IPS-15b (cell line): ENCODE data around the gene ZNF605.
"Not testable (repeated sequence)": the region's sequence is repeated elsewhere in the genome, so short reads cannot be mapped to it uniquely, and the experiment has no call there.

Experiments
- H3K27me3 ChIP-seq: one replicate; pipeline ENCODE4 v1.6.1; 2013; ENCODE audit warnings: low read length; ENCODE audit not compliant: control insufficient read depth, insufficient read depth
- H3K36me3 ChIP-seq: one replicate; pipeline ENCODE4 v1.6.1; 2013; ENCODE audit warnings: low read length; ENCODE audit not compliant: control insufficient read depth, insufficient read depth
- H3K4me1 ChIP-seq: one replicate; pipeline ENCODE4 v1.6.1; 2013; ENCODE audit warnings: mild to moderate bottlenecking, low read length; ENCODE audit not compliant: control insufficient read depth, insufficient read depth
- H3K4me3 ChIP-seq: one replicate; pipeline ENCODE4 v1.5.1; 2013; ENCODE audit warnings: low read depth, low read length
- H3K9ac ChIP-seq: one replicate; pipeline ENCODE4 v1.6.1; 2013; ENCODE audit warnings: low read depth, mild to moderate bottlenecking, low read length
- H3K9me3 ChIP-seq: one replicate; pipeline ENCODE4 v1.6.1; 2013; ENCODE audit warnings: mild to moderate bottlenecking, low read length; ENCODE audit not compliant: control insufficient read depth, insufficient read depth

ZNF605 gene

DNA sequence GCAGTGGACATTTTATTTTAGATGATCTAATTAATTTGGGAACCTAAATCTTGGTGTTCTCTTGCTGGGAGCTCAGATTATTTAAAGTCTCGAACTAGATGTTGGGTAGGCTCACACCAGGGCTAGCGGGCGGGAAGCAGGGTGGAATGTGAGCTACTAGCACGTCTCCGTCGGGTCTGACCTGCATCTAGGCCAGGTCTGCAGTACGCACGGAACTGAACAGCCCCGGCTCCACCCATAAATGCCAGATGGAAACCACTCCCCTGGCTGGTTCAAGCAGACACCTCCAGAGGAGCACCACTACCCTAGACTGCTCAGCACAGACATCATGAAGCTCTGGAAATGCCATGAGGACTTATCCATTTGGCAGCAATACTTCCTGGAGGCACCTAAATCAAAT is 10.3 kb downstream of the ZNF605 start:
- peaks cover 22% of the 10 kb centered on the region for H3K36me3 ChIP-seq
- H3K9ac ChIP-seq, result no peak overlapping the region
- H3K9me3 ChIP-seq, result peaks cover 24% of the 10 kb centered on the region
- no peaks in the 10 kb centered on the region for H3K4me1 ChIP-seq
- no peak overlapping the region for H3K4me3 ChIP-seq
- no peaks in the 10 kb centered on the region for H3K27me3 ChIP-seq

DNA sequence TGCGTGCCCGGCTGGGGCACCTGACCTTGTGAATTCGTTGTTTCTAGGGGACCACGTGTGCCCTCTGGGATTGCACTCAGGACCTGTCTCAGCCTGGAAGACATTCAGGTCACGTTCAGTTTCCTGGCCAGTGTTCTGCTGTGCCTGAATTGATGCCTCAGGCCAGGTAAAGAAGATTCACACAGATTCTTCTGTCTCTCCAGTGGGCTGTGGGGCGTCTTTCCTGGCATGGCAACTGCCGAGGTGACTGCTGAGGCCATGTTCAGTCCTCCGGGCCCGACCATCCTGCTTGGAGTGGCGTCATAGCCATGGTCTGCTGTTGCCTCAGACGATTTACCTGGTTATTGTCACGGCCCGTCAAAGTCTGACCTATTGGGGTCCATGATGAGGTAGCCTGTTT is 13.5 kb downstream of the ZNF605 start:
- Histone ChIP-seq H3K36me3 (peaks cover 24% of the 10 kb centered on the region), H3K9ac (no peak overlapping the region), H3K4me3 (no peak overlapping the region), H3K4me1 (no peaks in the 10 kb centered on the region), H3K27me3 (no peaks in the 10 kb centered on the region), H3K9me3 (peaks cover 12% of the 10 kb centered on the region)

DNA sequence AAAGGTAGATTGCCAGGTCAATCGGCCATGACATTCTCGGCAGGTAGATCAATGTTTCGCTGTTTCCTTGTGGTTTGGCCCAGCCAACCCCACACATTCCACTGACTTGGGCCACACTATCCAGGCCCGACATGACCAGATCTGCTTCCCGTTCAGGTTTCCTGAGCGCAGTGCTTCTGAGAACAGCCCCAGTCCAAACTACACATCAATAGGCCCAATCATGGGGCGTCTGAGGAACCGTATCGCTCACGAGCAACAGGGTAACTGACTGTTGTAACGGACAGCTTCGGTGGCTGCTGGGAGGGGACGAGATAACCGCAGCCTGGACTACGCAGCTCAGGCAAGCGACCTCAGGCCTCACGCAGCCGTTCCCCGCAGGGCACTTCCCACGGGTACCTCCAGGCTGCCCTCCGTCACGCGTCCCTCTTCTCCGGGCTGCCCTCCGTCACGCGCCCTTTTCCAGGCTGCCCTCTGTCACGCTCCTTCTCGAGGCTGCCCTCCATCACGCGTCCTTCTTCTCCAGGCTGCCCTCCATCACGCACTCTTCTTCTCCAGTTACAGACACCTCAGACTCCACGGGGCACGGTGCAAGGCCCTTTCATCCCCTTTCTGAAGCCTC is 14.7 kb downstream of the ZNF605 start:
- Histone ChIP-seq H3K36me3 (peaks cover 24% of the 10 kb centered on the region), H3K9ac (no peak overlapping the region), H3K4me1 (no peaks in the 10 kb centered on the region), H3K27me3 (no peaks in the 10 kb centered on the region), H3K9me3 (peaks cover 13% of the 10 kb centered on the region), H3K4me3 (no peak overlapping the region)

DNA sequence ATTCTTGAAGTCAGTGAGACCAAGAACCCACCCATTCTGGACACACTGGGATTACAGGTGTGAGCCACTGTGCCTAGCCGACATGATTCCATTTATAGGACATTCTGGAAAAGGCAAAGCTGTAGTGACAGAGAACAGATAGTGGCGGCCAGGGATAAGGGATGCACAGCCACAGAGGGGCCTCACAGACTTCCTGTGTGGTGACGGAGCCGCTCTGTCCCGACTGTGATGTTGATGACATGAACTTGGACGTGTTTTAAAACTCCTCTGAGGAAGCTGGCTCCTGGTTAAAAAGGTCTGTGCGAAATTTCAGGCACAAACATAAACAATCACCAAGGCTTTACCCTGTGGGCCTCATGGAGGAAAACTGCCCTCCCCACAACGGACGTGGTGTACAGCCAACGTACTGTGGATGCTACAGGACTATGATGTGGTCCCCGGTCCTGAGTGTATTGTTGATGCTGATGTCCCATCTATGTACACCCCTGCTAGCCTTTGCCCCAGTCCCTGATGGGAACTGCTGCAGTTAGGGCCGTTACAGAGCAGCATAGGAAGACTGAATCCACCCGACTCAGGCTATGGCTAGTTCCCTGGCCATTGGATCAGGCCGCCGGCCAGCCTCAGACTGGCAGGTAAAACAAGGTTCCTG is 15.9 kb downstream of the ZNF605 start:
- no peaks in the 10 kb centered on the region for H3K4me1 ChIP-seq
- peaks cover 24% of the 10 kb centered on the region for H3K36me3 ChIP-seq
- H3K9ac ChIP-seq, result no peak overlapping the region
- peaks cover 12% of the 10 kb centered on the region for H3K9me3 ChIP-seq
- H3K4me3 ChIP-seq, result no peak overlapping the region
- no peaks in the 10 kb centered on the region for H3K27me3 ChIP-seq

DNA sequence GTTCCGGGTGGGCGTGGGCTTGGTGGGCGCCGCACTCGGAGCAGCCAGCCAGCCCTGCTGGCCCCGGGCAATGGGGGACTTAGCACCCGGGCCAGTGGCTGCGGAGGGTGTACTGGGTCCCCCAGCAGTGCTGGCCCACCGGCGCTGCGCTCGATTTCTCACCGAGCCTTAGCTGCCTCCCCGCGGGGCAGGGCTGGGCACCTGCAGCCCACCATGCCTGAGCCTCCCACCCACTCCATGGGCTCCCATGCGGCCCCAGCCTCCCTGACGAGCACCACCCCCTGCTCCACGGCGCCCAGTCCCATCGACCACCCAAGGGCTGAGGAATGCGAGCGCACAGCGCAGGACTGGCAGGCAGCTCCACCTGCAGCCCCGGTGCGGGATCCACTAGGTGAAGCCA is 17.3 kb downstream of the ZNF605 start:
- H3K9ac ChIP-seq, H3K4me1 ChIP-seq, H3K4me3 ChIP-seq, H3K27me3 ChIP-seq: not testable (repeated sequence)
- H3K36me3 ChIP-seq, result peaks cover 21% of the 10 kb centered on the region
- peaks cover 17% of the 10 kb centered on the region for H3K9me3 ChIP-seq

DNA sequence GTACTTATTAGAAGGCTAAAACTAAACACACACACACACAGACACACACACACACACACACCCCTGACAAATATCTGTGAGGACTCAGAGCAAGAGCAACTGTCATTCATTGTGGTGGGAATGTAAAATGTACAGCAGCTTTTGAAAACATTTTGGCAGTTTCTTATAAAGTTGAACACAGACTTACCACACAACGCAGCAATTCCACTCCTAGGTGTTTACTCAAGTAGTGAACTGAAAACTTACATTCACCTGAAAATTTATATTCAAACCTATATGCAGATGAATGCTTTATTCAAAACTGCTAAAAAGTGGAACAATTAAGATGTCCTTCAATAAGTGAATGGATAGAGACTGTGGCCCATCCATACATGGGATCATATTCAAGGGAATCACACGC is 18.6 kb downstream of the ZNF605 start:
- peaks cover 12% of the 10 kb centered on the region for H3K36me3 ChIP-seq

DNA sequence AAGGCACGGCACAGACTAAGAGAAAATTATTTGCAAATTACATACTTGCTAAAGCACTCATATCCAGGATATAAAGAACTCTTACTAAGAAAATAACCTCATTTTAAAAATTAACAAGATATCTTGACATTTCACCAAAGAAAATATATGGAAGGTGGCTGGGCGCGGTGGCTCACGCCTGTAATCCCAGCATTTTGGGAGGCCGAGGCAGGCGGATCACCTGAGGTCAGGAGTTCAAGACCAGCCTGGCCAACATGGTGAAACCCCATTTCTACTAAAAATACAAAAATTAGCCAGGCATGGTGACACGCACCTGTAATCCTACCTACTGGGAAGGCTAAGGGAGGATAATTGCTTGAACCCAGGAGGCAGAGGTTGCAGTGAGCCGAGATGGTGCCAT is 19.2 kb downstream of the ZNF605 start:
- H3K9me3 ChIP-seq, result peaks cover 13% of the 10 kb centered on the region
- H3K27me3 ChIP-seq, H3K4me3 ChIP-seq, H3K4me1 ChIP-seq, H3K36me3 ChIP-seq, H3K9ac ChIP-seq: not testable (repeated sequence)

More for the DNA sequence above, 18.6 kb downstream of the ZNF605 start:
- Histone ChIP-seq H3K9ac (no peak overlapping the region), H3K9me3 (peaks cover 17% of the 10 kb centered on the region), H3K4me3 (no peak overlapping the region), H3K4me1 (no peaks in the 10 kb centered on the region), H3K27me3 (no peaks in the 10 kb centered on the region)

DNA sequence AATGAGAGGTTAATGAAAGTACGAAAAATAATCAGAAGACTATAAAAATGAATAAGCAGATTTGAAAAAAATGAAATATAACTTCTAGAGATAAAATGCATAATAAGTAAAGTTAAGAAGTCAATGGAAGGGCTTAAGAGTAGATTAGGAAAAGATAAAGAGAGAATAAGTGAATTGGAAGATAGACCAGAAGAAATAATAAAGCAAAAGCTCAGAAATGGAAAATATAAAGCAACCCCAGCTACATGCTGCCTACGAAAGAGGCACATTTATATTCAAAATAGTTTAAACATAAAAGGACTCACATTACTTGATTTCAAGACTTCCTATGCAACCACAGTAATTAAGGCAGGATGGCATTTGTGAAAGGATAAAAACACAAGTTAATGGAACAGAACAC is 19.9 kb downstream of the ZNF605 start:
- Histone ChIP-seq H3K36me3 (peaks cover 5% of the 10 kb centered on the region), H3K4me1 (no peaks in the 10 kb centered on the region), H3K27me3 (no peaks in the 10 kb centered on the region), H3K9ac (no peak overlapping the region), H3K4me3 (no peak overlapping the region), H3K9me3 (peaks cover 15% of the 10 kb centered on the region)

DNA sequence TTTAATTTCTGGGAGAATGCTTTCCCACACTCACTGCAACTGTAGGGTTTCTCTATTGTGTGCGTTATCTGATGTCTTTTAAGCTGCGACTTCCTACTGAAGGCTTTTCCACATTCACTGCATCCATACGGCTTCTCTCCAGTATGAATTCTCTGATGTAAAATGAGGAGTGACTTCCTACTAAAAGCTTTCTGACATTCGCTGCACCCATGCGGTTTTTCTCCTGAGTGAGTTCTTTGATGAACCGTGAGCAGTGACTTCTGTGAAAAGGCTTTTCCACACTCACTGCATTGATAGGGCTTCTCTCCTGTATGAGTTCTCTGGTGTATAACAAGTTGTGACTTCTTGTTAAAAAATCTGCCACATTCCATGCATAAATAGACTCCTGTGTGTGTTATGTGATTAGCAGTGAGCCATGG is 29.7 kb downstream of the ZNF605 start:
- Histone ChIP-seq H3K4me3 (peak overlapping the region; percentile 10), H3K9ac (no peak overlapping the region), H3K36me3 (no peaks in the 10 kb centered on the region), H3K27me3 (no peaks in the 10 kb centered on the region), H3K9me3 (peaks cover 52% of the 10 kb centered on the region), H3K4me1 (no peaks in the 10 kb centered on the region)

DNA sequence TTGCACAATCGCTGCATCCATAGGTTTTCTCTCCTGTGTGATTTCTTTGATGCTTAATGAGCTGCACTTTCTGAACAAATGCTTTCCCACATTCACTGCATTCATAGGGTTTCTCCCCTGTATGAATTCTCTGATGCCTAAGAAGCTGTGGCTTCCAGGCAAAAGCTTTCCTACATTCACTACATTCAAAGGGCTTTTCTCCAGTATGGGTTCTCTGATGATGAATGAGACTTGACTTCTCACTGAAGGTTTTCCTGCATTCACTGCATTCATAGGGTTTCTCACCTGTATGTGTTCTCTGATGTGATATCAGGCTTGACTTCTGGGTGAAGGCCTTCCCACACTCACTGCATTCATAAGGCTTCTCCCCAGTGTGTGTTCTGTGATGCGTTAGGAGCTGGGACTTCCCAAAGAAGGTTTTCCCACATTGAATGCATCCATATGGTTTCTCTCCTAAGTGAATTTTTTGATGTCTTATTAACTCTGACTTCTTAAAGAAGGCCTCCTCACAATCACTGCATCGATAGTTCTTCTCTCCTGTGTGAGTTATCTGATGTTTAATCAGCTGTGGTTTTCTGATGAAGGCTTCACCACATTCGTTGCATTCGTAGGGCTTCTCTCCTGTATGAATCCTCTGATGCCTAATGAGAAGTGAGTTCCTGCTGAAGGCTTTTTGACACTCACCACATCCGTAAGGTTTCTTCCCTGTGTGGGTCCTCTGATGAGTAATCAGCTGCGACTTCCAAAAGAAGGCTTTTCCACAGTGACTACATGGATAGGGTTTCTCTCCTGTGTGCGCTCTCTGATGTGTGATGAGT is 30.3 kb downstream of the ZNF605 start:
- H3K4me3 ChIP-seq, result peak overlapping the region; percentile 10
- no peaks in the 10 kb centered on the region for H3K4me1 ChIP-seq
- no peaks in the 10 kb centered on the region for H3K27me3 ChIP-seq
- H3K9me3 ChIP-seq, result peaks cover 52% of the 10 kb centered on the region
- H3K9ac ChIP-seq, result no peak overlapping the region
- no peaks in the 10 kb centered on the region for H3K36me3 ChIP-seq

DNA sequence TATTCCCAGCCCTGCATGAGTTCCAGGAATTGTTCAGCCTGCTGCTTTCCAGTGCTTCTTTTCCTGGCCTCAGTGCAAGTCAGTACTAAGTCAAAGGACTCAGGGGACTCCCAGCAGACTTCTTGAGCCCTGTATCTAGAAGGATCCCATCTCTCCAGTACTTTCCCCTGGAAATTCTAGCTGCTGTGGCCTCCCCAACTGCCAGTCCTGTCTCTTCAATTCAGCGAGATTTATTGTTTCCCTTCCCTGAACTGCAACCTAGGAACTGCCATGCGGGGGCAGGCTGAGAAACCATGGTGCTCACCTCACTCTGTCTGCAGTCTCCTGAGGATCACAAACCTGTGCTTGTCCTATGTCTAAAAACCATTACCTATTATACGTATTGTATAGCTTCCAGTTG is 31.8 kb downstream of the ZNF605 start:
- no peaks in the 10 kb centered on the region for H3K4me1 ChIP-seq
- H3K4me3 ChIP-seq, result no peak overlapping the region
- H3K27me3 ChIP-seq, result no peaks in the 10 kb centered on the region
- no peaks in the 10 kb centered on the region for H3K36me3 ChIP-seq
- peaks cover 44% of the 10 kb centered on the region for H3K9me3 ChIP-seq
- no peak overlapping the region for H3K9ac ChIP-seq
